DMS 273 (cell line): Measurements from ENCODE around the gene BRD7.

ENCODE experiments used
- DNase-seq: peaks from one replicate; lab custom pipeline; 2025; ENCODE audit not compliant: unreplicated experiment; lab: John Stamatoyannopoulos, UW

The BRD7 gene

GRCh38 chr16:50304467-50305440 lies 64.0 kb downstream of the BRD7 start:
- no peak for DNase-seq

GRCh38 chr16:50303605-50304466 lies 65.0 kb downstream of the BRD7 start:
- no peak for DNase-seq

- no peak for DNase-seq
These were observed 65.7 kb downstream of the BRD7 start for GRCh38 chr16:50303041-50303604.

GRCh38 chr16:50302472-50303005 lies 66.2 kb downstream of the BRD7 start:
- DNase-seq: no peak

- DNase-seq: no peak
These were observed 66.9 kb downstream of the BRD7 start for GRCh38 chr16:50301626-50302471.

GRCh38 chr16:50300942-50301625 lies 67.7 kb downstream of the BRD7 start:
- DNase-seq: no peak

- DNase-seq: no peak
These were observed 69.2 kb downstream of the BRD7 start for GRCh38 chr16:50299508-50300105.

- DNase-seq: no peak
These were observed 69.9 kb downstream of the BRD7 start for GRCh38 chr16:50298591-50299507.

GRCh38 chr16:50298075-50298460 lies 70.7 kb downstream of the BRD7 start:
- peak; percentile 57 for DNase-seq

- peak; percentile 94 for DNase-seq
These were observed 71.3 kb downstream of the BRD7 start for GRCh38 chr16:50297301-50298074.

- DNase-seq: peak; percentile 93
These were observed 72.0 kb downstream of the BRD7 start for GRCh38 chr16:50296807-50297206.

GRCh38 chr16:50295541-50296132 lies 73.2 kb downstream of the BRD7 start:
- DNase-seq: no peak

GRCh38 chr16:50294955-50295354 lies 73.8 kb downstream of the BRD7 start:
- DNase-seq: no peak

- DNase-seq: no peak
These were observed 74.6 kb downstream of the BRD7 start for GRCh38 chr16:50293994-50294855.

GRCh38 chr16:50293041-50293783 lies 75.6 kb downstream of the BRD7 start:
- no peak for DNase-seq

- DNase-seq: no peak
These were observed 76.2 kb downstream of the BRD7 start for GRCh38 chr16:50292566-50292948.
